HFF-Myc (cell line): ENCODE results near the gene GADL1.

Source experiments
- DNase-seq: peaks from one replicate; pipeline ENCODE4 v3.0.0-alpha.2; 2011; ENCODE audit warnings: low read depth; ENCODE audit errors: extremely low read depth
- H3K4me3 ChIP-seq: replicated peaks from 2 replicates; pipeline ENCODE4 v1.5.1; 2011; ENCODE audit warnings: low read depth, mild to moderate bottlenecking, control low read depth, low read length
- TF ChIP-seq, protein P1 (sequence below): IDR thresholded peaks from 2 replicates; pipeline ENCODE4 v1.5.1; 2012; ENCODE audit warnings: mild to moderate bottlenecking, low read depth, low read length, control low read depth; ENCODE audit errors: missing control alignments

The GADL1 gene

DNA sequence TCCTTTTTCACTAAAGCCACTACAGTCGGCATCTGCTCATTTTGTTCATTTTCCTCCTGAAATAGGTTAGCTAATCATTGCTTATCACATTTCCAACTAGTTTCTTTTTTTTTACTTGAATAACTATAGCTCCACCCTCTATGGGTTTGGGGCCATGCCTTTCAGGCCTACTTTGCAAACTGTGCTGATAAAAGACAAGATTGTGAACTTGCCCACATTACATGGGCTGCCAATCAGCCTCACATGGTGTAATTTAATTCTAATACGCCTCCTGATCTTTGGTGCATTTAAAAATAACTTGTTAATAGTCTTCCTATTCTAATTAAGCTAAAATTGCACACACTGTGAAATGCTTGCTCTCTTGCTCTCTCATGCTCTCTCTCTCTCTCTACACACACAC, 197.6 kb downstream of the GADL1 start:
- no peak for DNase-seq
- no peak overlapping the region for H3K4me3 ChIP-seq
- TF ChIP-seq, protein P1, sequence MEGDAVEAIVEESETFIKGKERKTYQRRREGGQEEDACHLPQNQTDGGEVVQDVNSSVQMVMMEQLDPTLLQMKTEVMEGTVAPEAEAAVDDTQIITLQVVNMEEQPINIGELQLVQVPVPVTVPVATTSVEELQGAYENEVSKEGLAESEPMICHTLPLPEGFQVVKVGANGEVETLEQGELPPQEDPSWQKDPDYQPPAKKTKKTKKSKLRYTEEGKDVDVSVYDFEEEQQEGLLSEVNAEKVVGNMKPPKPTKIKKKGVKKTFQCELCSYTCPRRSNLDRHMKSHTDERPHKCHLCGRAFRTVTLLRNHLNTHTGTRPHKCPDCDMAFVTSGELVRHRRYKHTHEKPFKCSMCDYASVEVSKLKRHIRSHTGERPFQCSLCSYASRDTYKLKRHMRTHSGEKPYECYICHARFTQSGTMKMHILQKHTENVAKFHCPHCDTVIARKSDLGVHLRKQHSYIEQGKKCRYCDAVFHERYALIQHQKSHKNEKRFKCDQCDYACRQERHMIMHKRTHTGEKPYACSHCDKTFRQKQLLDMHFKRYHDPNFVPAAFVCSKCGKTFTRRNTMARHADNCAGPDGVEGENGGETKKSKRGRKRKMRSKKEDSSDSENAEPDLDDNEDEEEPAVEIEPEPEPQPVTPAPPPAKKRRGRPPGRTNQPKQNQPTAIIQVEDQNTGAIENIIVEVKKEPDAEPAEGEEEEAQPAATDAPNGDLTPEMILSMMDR: no peak

DNA sequence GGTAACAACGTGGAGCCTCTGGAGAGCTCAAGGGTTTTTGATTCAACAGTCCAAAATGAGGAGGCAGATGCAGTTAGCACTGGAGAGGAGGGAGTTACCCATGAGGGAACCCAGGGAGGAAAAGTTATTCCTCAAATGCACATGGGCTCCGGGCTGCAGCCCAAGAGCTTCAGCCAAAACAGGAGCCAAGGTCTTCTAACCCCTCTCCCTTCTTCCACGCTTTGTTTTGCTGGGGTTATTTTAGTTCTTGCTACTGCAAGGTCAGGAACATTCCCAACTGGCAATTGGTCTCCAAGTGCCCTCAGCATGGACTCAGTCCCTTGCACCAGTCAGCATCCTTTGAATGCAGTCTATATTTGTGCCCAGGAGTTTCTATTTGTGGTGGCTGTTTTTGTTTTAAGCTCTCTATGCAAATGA, 198.1 kb downstream of the GADL1 start:
- TF ChIP-seq, protein P1: no peak
- no peak overlapping the region for H3K4me3 ChIP-seq
- no peak for DNase-seq

DNA sequence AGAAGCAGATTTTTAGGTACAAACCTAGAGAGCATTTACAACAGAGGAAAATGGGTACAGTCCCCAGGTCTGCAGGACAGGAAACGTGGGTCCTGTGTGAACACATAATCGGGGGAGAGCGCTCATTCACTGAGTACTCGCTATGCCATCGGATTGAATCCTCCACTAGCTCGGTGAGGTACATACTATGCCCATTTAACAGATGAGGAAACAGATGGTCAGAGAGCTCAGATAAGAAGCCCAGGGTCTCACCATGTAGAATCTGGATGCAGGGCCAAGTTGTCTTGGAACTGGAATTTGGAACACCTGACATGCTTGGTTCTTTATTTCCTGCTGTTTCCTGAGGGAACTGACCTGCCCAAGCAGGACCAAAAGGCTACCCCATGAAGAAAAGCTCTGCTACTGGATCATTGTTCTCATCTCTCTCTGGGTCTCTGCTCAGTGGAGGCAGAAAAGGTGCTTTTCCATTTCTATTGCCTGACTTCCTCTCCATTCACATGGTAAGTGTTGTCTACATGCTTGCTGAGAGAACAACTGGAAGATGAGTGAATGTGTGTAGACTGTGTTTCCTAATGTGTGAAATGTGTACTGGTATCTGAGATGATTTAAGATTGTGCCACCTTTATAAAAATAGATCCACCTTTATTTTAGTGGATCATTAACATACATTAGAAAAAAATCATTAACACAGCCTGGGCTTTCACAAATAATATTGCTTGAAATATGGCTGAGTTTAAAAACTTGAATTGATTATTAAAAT, 199.0 kb downstream of the GADL1 start:
- no peak overlapping the region for H3K4me3 ChIP-seq
- DNase-seq: no peak
- TF ChIP-seq, protein P1: no peak

DNA sequence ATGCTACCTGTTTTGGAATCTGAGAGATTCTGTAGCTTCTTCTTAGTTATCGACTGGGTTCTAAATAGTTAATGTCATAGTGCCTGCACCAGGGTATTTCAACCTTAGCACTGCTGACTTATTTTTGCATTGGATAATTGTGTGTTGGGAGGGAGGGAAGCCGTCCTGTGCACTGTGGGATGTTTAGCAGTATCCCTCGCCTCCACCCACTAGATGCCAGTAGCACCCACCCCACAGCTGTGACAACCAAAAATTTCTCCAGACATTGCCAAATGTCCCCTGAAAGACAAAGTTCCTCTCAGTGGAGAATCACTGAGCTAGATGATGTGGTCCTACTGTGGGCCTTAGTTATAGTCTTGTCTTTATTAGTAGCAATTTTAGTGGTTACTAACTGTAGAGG, 199.8 kb downstream of the GADL1 start:
- no peak for DNase-seq
- H3K4me3 ChIP-seq: no peak overlapping the region
- TF ChIP-seq, protein P1: no peak

DNA sequence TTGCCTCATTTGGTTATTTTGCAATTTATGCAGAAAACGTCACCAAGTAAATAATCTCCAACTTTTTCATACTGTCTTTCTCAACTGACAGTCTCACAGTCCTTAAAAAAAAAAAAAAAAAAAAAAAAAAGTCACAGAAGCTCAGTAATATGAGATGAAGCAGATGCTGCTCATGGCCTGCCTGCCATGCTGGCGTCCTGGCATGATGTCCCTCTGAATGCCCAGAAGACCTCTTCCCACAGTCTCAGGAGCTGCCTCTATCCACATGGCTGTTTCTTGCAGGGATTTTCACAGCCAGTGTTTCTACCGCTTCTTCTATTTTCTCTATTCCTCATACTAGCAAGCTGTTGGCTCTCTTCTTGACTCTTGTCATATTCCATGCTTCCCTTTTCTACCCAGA, 200.3 kb downstream of the GADL1 start:
- H3K4me3 ChIP-seq: no peak overlapping the region
- no peak for DNase-seq
- TF ChIP-seq, protein P1: no peak

DNA sequence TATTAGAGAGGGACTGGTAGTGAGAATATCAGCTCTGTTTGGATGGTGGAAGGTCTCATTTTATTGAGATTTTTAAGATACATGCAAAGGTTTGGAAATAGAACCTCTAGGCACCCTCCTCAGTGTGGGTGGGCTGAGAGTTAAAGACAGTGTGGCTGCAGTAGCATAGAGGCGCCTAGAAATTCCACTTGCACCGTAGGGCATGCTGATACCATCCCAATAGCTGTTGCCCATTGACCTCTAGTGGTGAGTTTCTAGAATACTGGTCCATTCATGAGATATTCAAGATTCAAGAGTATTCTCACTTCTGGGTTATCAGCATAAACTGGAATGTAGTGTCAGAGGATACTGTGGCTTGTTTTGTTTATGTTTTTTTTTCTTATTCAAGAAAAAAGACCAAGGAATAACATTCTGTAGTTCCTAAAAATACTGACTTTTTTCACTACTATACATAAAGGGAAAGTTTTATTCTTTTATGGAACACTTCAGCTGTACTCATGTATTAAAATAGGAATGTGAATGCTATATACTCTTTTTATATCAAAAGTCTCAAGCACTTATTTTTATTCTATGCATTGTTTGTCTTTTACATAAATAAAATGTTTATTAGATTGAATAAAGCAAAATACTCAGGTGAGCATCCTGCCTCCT, 200.9 kb downstream of the GADL1 start:
- H3K4me3 ChIP-seq: no peak overlapping the region
- TF ChIP-seq, protein P1: peak; percentile 71
- peak; percentile 65 for DNase-seq
